Measurements from ENCODE around the gene ST7L.

ST7L gene

GRCh38 chr1:112583366-112583765, 35.6 kb downstream of the ST7L start:
- no peak for ATAC-seq
- H3K27me3 Mint-ChIP-seq, result no peaks in the 10 kb centered on the region

GRCh38 chr1:112581586-112582192, 37.3 kb downstream of the ST7L start:
- ATAC-seq (no peak), DNase-seq (no peak)
- Mint-ChIP-seq H3K4me1 (no peaks in the 10 kb centered on the region), H3K36me3 (ENCODE audit: low read depth) (peaks cover 8% of the 10 kb centered on the region), H3K4me3 (no peak overlapping the region), H3K9me3 (no peaks in the 10 kb centered on the region), H3K27me3 (no peaks in the 10 kb centered on the region), H3K27ac (no peak overlapping the region)

More at GRCh38 chr1:112583366-112583765, 35.6 kb downstream of the ST7L start:
- no peak for DNase-seq
- Mint-ChIP-seq H3K27ac (no peak overlapping the region), H3K36me3 (ENCODE audit: low read depth) (peaks cover 5% of the 10 kb centered on the region), H3K9me3 (no peaks in the 10 kb centered on the region), H3K4me1 (no peaks in the 10 kb centered on the region), H3K4me3 (no peak overlapping the region)

GRCh38 chr1:112579801-112580510, 39.0 kb downstream of the ST7L start:
- H3K4me1 Mint-ChIP-seq, result no peaks in the 10 kb centered on the region
- DNase-seq (no peak), ATAC-seq (no peak)
- no peaks in the 10 kb centered on the region for H3K9me3 Mint-ChIP-seq
- no peaks in the 10 kb centered on the region for H3K27me3 Mint-ChIP-seq
- H3K4me3 Mint-ChIP-seq, result no peak overlapping the region
- peaks cover 18% of the 10 kb centered on the region for H3K36me3 Mint-ChIP-seq (ENCODE audit: low read depth)
- no peak overlapping the region for H3K27ac Mint-ChIP-seq

DNA sequence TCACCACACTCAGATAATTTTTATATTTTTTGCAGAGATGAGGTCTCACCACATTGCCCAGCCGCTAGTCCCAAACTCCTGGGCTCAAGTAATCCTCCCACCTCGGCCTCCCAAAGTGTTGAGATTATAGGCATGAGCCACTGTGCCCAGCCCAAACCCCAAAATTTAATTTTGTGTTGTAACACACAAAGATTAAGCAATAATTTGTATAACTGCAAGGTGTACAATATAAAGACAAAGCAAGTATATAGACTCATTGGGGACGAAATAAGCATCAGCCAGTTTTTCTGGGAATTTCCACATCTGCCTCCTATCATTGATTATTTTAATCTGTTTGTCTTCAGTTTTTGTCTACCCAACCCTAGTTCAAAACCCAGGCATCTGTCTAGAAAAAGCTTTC, 42.7 kb downstream of the ST7L start:
- Mint-ChIP-seq H3K36me3 (ENCODE audit: low read depth) (peaks cover 25% of the 10 kb centered on the region), H3K27ac (no peak overlapping the region)

DNA sequence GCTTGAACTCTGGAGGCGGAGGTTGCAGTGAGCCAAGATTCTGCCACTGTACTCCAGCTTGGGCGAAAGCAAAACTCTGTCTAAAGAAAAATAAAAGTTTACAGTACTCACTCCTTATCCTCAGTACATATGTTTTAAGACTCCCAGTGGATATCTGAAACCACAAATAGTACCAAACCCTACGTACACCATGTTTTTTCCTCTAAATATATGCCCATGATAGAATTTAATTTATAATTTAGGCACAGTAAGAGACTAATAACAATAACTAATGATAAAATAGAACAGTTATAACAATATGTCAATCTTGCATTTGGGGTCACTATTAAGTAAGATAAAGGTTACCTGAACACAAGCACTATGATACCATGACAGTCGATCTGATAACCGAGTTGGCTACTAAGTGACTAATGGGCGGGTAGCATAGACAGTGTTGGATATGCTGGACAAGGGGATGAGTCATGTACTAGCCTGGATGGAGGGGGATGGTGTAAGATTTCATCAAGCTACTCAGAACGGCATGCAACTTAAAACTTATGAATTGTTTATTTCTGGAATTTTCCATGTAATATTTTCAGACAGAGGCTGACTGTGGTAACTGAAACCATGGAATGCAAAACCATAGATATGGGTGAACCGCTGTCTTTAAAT, 43.7 kb downstream of the ST7L start:
- no peak overlapping the region for H3K27ac Mint-ChIP-seq
- H3K36me3 Mint-ChIP-seq (ENCODE audit: low read depth), result peaks cover 25% of the 10 kb centered on the region
- no peak for DNase-seq
- no peak for ATAC-seq
- H3K27me3 Mint-ChIP-seq, result no peaks in the 10 kb centered on the region
- H3K4me1 Mint-ChIP-seq, result no peaks in the 10 kb centered on the region
- no peaks in the 10 kb centered on the region for H3K9me3 Mint-ChIP-seq
- no peak overlapping the region for H3K4me3 Mint-ChIP-seq

More for the DNA sequence above, 42.7 kb downstream of the ST7L start:
- H3K9me3 Mint-ChIP-seq, result no peaks in the 10 kb centered on the region
- DNase-seq (no peak), ATAC-seq (no peak)
- H3K4me3 Mint-ChIP-seq, result no peak overlapping the region
- H3K4me1 Mint-ChIP-seq, result no peaks in the 10 kb centered on the region
- no peaks in the 10 kb centered on the region for H3K27me3 Mint-ChIP-seq

DNA sequence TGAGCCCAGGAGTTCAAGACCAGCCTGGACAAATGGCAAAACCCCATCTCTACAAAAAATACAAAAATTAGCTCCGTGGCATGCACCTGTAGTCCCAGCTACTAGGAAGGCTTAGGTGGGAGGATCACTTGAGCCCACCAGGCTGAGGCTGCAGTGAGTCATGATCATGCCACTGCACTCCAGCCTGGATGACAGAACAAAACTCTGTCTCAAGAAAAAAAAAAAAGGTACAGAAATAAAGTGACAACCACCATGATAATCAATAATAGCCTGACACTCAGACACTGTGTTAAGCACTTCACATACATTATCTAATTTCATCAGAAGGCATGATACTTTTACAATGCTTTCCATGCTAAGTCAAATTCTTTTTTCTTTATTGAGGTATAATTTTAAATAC, 53.1 kb downstream of the ST7L start:
- H3K4me3 Mint-ChIP-seq, result no peak overlapping the region
- ATAC-seq, result no peak
- H3K27me3 Mint-ChIP-seq, result no peaks in the 10 kb centered on the region

GRCh38 chr1:112564081-112564480, 54.9 kb downstream of the ST7L start:
- DNase-seq (no peak), ATAC-seq (no peak)
- Mint-ChIP-seq H3K36me3 (ENCODE audit: low read depth) (peaks cover 7% of the 10 kb centered on the region), H3K4me3 (no peak overlapping the region), H3K9me3 (no peaks in the 10 kb centered on the region), H3K27me3 (no peaks in the 10 kb centered on the region), H3K27ac (no peak overlapping the region), H3K4me1 (no peaks in the 10 kb centered on the region)

More for the DNA sequence above, 53.1 kb downstream of the ST7L start:
- Mint-ChIP-seq H3K4me1 (no peaks in the 10 kb centered on the region), H3K9me3 (no peaks in the 10 kb centered on the region), H3K36me3 (ENCODE audit: low read depth) (peaks cover 8% of the 10 kb centered on the region), H3K27ac (no peak overlapping the region)
- no peak for DNase-seq

DNA sequence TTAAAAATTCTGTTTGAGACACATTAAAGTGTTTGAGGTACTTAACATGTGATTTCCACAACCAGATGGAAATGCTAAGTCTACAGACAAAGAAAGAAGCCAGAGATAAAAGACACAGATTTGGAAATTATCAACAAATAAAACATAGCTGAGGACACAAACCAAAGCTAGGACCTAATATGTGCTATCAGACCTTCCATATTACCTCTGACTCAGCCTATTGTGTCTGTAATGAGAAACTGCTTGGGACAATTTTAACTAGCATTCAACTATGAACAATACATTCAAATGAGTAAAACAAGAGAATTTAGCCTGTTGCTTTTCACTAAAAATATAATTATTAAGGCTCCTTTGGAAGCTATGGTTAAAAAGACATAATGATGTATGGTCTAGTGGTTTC, 55.6 kb downstream of the ST7L start:
- no peaks in the 10 kb centered on the region for H3K27me3 Mint-ChIP-seq
- peaks cover 6% of the 10 kb centered on the region for H3K36me3 Mint-ChIP-seq (ENCODE audit: low read depth)
- no peaks in the 10 kb centered on the region for H3K9me3 Mint-ChIP-seq
- no peaks in the 10 kb centered on the region for H3K4me1 Mint-ChIP-seq
- ATAC-seq (no peak), DNase-seq (no peak)
- H3K4me3 Mint-ChIP-seq, result no peak overlapping the region
- H3K27ac Mint-ChIP-seq, result no peak overlapping the region

- Mint-ChIP-seq H3K27me3 (no peaks in the 10 kb centered on the region), H3K4me1 (no peaks in the 10 kb centered on the region), H3K9me3 (no peaks in the 10 kb centered on the region), H3K4me3 (no peak overlapping the region), H3K36me3 (ENCODE audit: low read depth) (peaks cover 2% of the 10 kb centered on the region), H3K27ac (no peak overlapping the region)
- DNase-seq (no peak), ATAC-seq (no peak)
These were observed 60.3 kb downstream of the ST7L start for GRCh38 chr1:112558634-112559033.

DNA sequence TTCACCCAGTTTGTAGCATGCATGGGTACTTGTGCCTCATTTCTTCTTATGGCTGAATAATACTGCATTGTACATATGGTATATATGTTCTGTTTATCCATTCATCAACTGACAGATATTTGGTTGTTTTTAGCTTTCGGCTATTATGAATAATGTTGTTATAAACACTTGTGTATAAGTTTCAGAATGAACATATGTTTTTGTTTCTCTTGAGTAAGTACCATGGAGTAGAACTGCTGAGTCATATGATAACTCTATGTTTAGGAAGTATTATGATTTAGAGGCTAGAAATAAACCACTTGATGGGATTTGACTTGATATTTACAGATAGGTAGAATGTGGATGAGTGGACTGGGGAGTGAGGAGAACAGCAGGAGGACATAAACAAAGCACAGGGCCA, 61.6 kb downstream of the ST7L start:
- H3K4me1 Mint-ChIP-seq, result no peaks in the 10 kb centered on the region
- H3K4me3 Mint-ChIP-seq, result no peak overlapping the region
- ATAC-seq (no peak), DNase-seq (no peak)
- no peak overlapping the region for H3K27ac Mint-ChIP-seq
- H3K27me3 Mint-ChIP-seq, result no peaks in the 10 kb centered on the region
- no peaks in the 10 kb centered on the region for H3K9me3 Mint-ChIP-seq
- peaks cover 4% of the 10 kb centered on the region for H3K36me3 Mint-ChIP-seq (ENCODE audit: low read depth)

GRCh38 chr1:112554411-112554810, 64.5 kb downstream of the ST7L start:
- Mint-ChIP-seq H3K27me3 (no peaks in the 10 kb centered on the region), H3K4me3 (no peak overlapping the region), H3K36me3 (ENCODE audit: low read depth) (peaks cover 3% of the 10 kb centered on the region), H3K4me1 (no peaks in the 10 kb centered on the region), H3K27ac (no peak overlapping the region), H3K9me3 (no peaks in the 10 kb centered on the region)
- ATAC-seq (no peak), DNase-seq (no peak)

DNA sequence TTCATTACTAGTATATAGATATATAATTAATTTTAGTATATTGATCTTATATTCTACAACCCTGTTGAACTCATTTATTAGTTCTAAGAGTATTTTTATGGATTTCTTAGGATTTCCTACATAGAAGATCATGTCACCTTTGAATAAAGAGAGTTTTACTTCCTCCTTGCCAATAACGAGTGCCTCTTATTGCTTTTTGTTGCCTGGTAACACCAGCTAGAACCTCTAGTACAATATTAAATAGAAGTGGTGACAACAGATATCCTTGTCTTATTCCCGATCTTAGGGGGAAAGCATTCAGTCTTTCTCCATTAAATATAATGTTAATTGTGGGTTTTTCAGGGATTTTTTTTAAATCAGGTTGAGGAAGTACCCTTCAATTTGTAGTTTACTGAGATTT, 69.4 kb downstream of the ST7L start:
- Mint-ChIP-seq H3K9me3 (no peaks in the 10 kb centered on the region), H3K27me3 (no peaks in the 10 kb centered on the region), H3K4me1 (no peaks in the 10 kb centered on the region), H3K36me3 (ENCODE audit: low read depth) (peaks cover 3% of the 10 kb centered on the region), H3K27ac (no peak overlapping the region), H3K4me3 (no peak overlapping the region)
- no peak for DNase-seq
- ATAC-seq, result no peak

DNA sequence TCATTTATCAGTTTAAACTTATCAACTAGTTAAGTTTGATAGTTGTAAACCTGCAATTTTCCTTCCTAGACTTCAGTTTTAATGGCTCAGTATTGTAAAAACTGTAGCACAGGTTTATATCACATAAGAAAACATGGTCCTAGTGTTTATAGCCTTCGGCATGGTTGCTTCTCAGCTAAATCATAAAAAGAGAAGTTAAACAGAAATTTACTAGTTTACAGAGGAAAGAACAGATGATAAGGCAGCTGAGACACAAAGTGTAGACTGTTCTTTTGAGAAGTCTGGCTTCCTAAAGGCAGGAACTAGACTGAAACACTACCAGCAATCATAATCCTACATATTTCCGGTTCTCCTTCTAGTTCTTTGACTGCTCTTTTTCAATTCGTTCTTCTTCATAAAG, 70.4 kb downstream of the ST7L start:
- Mint-ChIP-seq H3K36me3 (ENCODE audit: low read depth) (peaks cover 3% of the 10 kb centered on the region), H3K27me3 (no peaks in the 10 kb centered on the region), H3K9me3 (no peaks in the 10 kb centered on the region), H3K4me1 (peaks cover 3% of the 10 kb centered on the region), H3K4me3 (no peak overlapping the region), H3K27ac (no peak overlapping the region)
- no peak for ATAC-seq
- no peak for DNase-seq

DNA sequence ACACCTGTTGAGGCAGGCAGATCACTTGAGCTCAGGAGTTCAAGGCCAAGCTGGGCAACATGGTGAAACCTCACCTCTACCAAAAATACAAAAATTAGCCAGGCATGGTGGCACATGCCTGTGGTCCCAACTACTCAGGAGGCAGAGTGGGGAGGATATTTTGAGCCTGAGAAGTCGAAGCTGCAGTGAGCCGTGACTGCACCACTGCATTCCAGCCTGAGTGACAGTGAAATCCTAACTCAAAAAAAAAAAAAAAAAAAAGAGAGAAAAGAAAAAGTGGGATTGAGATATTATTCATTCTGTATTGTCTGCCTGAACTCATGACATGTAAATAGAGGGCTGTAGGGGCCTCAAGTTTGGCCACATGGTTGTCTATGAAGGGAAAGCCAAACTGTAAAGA, 72.9 kb downstream of the ST7L start:
- Mint-ChIP-seq H3K36me3 (ENCODE audit: low read depth) (no peaks in the 10 kb centered on the region), H3K9me3 (no peaks in the 10 kb centered on the region), H3K27me3 (no peaks in the 10 kb centered on the region), H3K27ac (no peak overlapping the region), H3K4me1 (peaks cover 3% of the 10 kb centered on the region), H3K4me3 (no peak overlapping the region)
- no peak for ATAC-seq
- DNase-seq, result no peak

- Mint-ChIP-seq H3K9me3 (no peaks in the 10 kb centered on the region), H3K36me3 (ENCODE audit: low read depth) (no peaks in the 10 kb centered on the region), H3K4me3 (no peak overlapping the region), H3K27ac (no peak overlapping the region), H3K4me1 (peaks cover 3% of the 10 kb centered on the region), H3K27me3 (no peaks in the 10 kb centered on the region)
- DNase-seq (no peak), ATAC-seq (no peak)
These were observed 74.2 kb downstream of the ST7L start for GRCh38 chr1:112544751-112545150.

Measured in activated naive CD8-positive, alpha-beta T cell treated with anti-CD3 and anti-CD28 coated beads, Interleukin-2, amount 50 U/mL, for 24 hours (primary cell).